Central memory CD8-positive, alpha-beta T cell (primary cell): ENCODE data around the gene PARD3.

Experiments used
- ATAC-seq: fragments of 150-1000 bp; cut with Tn5 transposase; replicated peaks from 2 replicates; pipeline ENCODE4 v1.10.0; 2022; ENCODE audit warnings: mild to moderate bottlenecking, moderate FRiP score, moderate number of reproducible peaks; ENCODE audit not compliant: poor library complexity, severe bottlenecking; ENCODE audit errors: extremely low read depth
- DNase-seq, 2 donors: peaks; one replicate each; pipeline ENCODE4 v3.0.0; 2021; ENCODE audit warnings: low spot score in 2 of 2
- H3K27ac Mint-ChIP-seq: one replicate; pipeline ENCODE4 v1.8.0; 2022; ENCODE audit warnings: low read depth, mild to moderate bottlenecking, moderate library complexity, mixed read lengths
- H3K27me3 Mint-ChIP-seq: one replicate; pipeline ENCODE4 v1.8.0; 2022; ENCODE audit warnings: mixed read lengths
- H3K36me3 Mint-ChIP-seq: one replicate; pipeline ENCODE4 v1.8.0; 2022; ENCODE audit warnings: mild to moderate bottlenecking, moderate library complexity, mixed read lengths; ENCODE audit not compliant: insufficient read depth
- H3K4me1 Mint-ChIP-seq: one replicate; pipeline ENCODE4 v1.8.0; 2022; ENCODE audit warnings: mixed read lengths
- H3K4me3 Mint-ChIP-seq: one replicate; pipeline ENCODE4 v1.8.0; 2022; ENCODE audit warnings: mild to moderate bottlenecking, moderate library complexity, mixed read lengths
- H3K9me3 Mint-ChIP-seq: one replicate; pipeline ENCODE4 v1.8.0; 2022; ENCODE audit warnings: mixed read lengths

The PARD3 gene

DNA sequence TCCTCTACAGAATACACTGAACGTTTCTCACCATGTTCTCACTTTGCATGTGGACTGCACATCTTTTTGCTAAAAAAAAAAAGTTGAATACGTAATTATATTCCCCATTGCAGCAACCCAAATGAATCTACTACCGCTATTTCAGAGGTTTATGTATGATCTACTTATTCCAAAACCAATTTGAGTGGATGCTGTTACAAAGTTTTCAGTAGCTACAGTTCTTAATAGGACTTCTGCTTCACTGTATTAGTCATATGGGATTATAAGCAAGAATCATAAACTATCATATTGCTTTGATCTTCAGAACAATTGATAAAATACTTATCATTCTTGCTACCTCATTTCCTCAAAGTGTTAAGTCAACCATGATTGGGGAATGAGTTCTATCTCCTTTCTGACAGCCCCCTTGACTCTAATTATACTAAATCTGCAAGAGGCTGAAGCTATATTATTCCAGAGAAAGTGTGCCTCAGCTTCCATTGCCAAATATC, 257.0 kb downstream of the PARD3 start:
- ATAC-seq, result no peak
- no peak for DNase-seq
- Mint-ChIP-seq H3K4me1 (no peaks in the 10 kb centered on the region), H3K27me3 (no peaks in the 10 kb centered on the region), H3K4me3 (no peak overlapping the region), H3K9me3 (peaks cover 5% of the 10 kb centered on the region), H3K36me3 (no peaks in the 10 kb centered on the region), H3K27ac (no peak overlapping the region)

DNA sequence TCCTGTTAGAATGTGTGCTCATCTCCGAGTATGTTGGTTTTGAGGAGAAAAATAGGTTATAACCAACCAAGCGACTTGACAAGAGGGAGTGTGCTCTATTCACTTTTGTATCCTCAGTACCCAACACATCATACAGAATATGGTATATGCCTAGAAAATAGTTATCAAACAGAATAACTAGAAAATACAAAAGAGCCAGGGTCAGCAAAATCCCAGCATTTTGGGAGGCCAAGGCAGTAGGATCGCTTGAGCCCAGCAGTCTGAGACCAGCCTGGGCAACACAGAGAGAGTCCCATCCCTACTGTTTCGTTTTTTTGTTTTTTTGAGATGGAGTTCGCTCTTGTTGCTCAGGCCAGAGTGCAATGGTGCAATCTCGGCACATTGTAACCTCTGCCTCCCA, 257.9 kb downstream of the PARD3 start:
- Mint-ChIP-seq H3K36me3 (no peaks in the 10 kb centered on the region), H3K4me3 (no peak overlapping the region), H3K4me1 (no peaks in the 10 kb centered on the region), H3K27me3 (no peaks in the 10 kb centered on the region), H3K9me3 (peaks cover 5% of the 10 kb centered on the region), H3K27ac (no peak overlapping the region)
- no peak for ATAC-seq
- DNase-seq, result no peak

DNA sequence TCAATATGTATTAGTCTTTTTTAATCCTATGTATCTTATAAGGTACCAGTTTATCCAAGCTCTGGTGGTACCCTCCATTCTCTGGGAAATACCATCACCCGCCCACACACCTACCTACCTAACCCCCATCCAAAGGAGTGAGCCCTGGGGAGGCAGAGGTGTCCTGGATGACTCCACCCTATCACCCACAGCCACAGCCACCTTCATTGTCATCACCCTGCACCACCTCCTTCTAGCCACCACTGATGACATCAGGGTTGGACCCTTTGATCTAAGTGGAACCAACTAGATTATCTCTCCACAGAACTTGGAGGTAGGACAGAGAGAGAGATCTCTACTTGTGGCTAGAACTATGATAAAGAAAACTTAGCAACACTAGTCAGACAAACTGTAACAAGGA, 259.4 kb downstream of the PARD3 start:
- Mint-ChIP-seq H3K27ac (no peak overlapping the region), H3K27me3 (no peaks in the 10 kb centered on the region), H3K9me3 (peaks cover 5% of the 10 kb centered on the region), H3K36me3 (no peaks in the 10 kb centered on the region), H3K4me1 (no peaks in the 10 kb centered on the region), H3K4me3 (no peak overlapping the region)
- ATAC-seq, result no peak
- DNase-seq, result no peak

DNA sequence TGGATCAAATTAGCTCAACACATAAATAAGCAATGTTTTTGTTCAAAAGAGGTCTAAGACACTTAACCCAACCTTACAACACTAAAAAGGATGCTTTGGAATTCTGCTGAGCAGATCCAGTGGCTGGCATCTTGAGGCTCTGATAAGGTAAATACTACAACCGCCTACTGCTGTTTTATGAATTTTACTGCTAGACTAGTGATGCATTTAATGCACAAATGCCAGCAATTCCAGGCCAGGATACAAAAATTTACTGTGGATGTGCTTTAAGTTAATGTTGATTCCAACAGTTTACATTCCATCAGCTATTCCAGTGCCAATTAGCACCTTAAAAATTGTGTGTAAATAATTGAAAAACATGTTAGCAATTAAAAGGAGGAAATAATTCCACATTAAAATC, 261.3 kb downstream of the PARD3 start:
- DNase-seq (no peak), ATAC-seq (no peak)
- Mint-ChIP-seq H3K4me3 (no peak overlapping the region), H3K27me3 (no peaks in the 10 kb centered on the region), H3K27ac (no peak overlapping the region), H3K36me3 (no peaks in the 10 kb centered on the region), H3K4me1 (no peaks in the 10 kb centered on the region), H3K9me3 (peaks cover 5% of the 10 kb centered on the region)

DNA sequence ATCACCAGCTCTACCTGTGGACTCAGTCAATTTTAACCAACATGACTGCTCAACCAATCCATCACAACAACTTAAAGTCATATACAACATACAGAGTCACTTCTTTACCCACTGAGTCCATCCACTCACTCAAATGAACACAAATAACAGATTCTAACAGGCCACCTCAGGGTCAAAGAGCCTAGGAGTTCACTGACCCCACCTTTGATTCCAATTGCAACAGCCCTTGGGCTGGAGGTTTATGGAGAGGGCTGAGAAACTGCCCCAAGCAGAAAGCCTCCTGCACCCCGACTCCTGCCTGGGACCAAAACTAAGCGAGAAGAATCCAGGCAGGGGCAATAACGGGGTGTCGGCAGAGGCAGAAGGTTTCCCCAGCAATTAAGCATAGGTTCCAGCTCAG, 263.8 kb downstream of the PARD3 start:
- H3K4me1 Mint-ChIP-seq, result no peaks in the 10 kb centered on the region
- H3K27me3 Mint-ChIP-seq, result peaks cover 8% of the 10 kb centered on the region
- no peak for ATAC-seq
- DNase-seq, result no peak
- H3K27ac Mint-ChIP-seq, result no peak overlapping the region
- no peaks in the 10 kb centered on the region for H3K36me3 Mint-ChIP-seq
- H3K9me3 Mint-ChIP-seq, result peaks cover 5% of the 10 kb centered on the region
- H3K4me3 Mint-ChIP-seq, result no peak overlapping the region

DNA sequence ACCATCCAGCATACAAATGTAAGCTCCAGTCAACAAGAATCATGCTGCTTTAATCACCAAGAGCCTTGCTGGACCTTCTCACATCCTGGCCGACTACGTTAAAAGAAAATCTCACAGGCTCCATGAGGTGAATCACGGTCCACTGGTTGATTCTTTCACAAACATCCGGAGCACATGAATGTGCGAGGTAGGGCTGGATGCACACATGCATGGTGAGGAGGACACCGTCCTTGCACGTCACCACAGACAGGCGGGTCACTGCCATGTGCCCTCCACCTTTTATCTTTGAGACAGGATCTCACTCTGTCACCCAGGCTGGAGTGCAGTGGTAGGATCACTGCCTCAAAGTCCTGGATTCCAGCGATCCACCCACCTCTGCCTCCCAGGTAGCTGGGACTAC, 265.1 kb downstream of the PARD3 start:
- Mint-ChIP-seq H3K9me3 (no peaks in the 10 kb centered on the region), H3K27me3 (peaks cover 8% of the 10 kb centered on the region), H3K27ac (no peak overlapping the region), H3K4me3 (no peak overlapping the region), H3K36me3 (no peaks in the 10 kb centered on the region), H3K4me1 (no peaks in the 10 kb centered on the region)
- ATAC-seq (no peak), DNase-seq (no peak)

DNA sequence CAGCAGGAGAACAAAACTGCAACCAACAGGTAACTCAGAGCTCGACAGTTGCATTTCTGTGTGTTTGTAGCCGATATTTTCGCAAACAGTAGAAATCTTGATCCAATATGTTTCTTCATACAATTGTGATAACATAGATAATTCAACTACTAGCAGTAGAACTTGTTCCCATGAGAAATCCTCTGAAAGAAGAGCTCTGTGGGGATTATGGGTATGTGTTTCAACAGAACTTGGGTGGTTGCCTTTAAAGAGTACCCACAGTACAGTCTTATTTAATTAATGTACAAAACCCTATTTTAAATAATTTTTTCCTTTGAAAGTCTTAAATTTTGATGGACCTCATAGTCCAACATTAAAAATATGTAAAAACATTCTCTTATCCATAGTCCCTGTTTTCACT, 266.1 kb downstream of the PARD3 start:
- H3K36me3 Mint-ChIP-seq, result no peaks in the 10 kb centered on the region
- no peak for DNase-seq
- no peaks in the 10 kb centered on the region for H3K4me1 Mint-ChIP-seq
- no peak overlapping the region for H3K4me3 Mint-ChIP-seq
- no peaks in the 10 kb centered on the region for H3K9me3 Mint-ChIP-seq
- no peak for ATAC-seq
- no peak overlapping the region for H3K27ac Mint-ChIP-seq
- H3K27me3 Mint-ChIP-seq, result peaks cover 8% of the 10 kb centered on the region

DNA sequence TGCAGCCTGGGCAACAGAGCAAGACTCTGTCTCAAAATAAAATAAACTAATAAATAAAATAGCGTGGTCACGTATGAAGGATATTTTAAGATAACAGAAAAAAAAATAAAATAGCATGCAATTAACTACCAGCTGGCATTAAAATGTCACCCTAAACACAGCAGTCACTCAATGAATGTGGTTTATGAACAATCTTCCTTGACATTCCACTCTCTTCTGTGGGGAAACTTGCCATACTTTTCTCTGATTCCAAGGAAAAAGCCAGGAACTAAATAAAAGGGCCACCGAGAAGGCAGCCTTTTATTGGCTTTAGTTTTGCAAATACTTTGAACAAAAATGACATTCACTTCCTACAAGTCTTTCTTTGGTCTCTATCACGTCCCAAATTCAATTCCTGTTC, 266.6 kb downstream of the PARD3 start:
- Mint-ChIP-seq H3K4me1 (no peaks in the 10 kb centered on the region), H3K36me3 (no peaks in the 10 kb centered on the region)
- no peak for DNase-seq

DNA sequence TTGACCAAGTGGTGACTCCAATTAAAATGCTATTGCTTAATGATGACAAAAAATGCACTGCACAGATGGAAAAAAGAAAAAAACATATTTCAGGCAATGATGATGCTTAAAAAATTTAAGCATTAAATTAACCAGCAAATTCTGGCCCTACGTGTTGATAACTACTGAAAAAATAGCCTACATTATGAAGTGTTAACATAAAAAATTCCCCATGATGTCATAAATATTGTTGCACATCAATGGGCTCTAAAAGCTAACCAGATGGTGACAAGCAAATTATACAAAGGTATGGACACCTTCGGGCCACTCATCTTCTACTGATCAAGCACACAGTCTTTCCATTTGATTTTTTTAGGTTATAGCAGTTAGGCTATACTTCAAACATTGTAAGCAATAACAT, 267.4 kb downstream of the PARD3 start:
- Mint-ChIP-seq H3K4me1 (no peaks in the 10 kb centered on the region), H3K4me3 (no peak overlapping the region), H3K9me3 (no peaks in the 10 kb centered on the region), H3K27me3 (peaks cover 8% of the 10 kb centered on the region), H3K36me3 (no peaks in the 10 kb centered on the region), H3K27ac (no peak overlapping the region)
- DNase-seq (no peak), ATAC-seq (no peak)

More for the DNA sequence above, 266.6 kb downstream of the PARD3 start:
- H3K27me3 Mint-ChIP-seq, result peaks cover 8% of the 10 kb centered on the region
- no peak overlapping the region for H3K4me3 Mint-ChIP-seq
- ATAC-seq, result no peak
- no peak overlapping the region for H3K27ac Mint-ChIP-seq
- no peaks in the 10 kb centered on the region for H3K9me3 Mint-ChIP-seq

DNA sequence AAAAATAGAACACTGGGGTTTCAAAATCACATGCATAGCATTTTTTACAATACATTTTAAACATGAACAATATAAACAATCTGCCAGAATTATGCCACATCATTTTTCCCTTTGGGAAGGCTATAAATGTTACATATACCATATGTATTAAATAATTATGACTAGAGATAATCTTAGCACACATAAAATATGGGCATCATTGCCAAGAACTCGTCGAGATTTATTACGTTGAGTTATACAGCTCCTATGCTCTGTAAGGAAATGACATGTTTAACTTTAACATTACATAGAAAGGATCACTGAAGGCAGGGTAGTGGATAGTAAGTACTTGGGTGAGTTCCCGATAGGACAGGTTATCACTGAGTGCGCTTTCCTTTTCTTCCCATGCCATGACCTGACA, 267.8 kb downstream of the PARD3 start:
- DNase-seq, result no peak
- H3K27ac Mint-ChIP-seq, result no peak overlapping the region
- no peaks in the 10 kb centered on the region for H3K36me3 Mint-ChIP-seq
- no peak overlapping the region for H3K4me3 Mint-ChIP-seq
- peaks cover 8% of the 10 kb centered on the region for H3K27me3 Mint-ChIP-seq
- no peaks in the 10 kb centered on the region for H3K4me1 Mint-ChIP-seq
- no peaks in the 10 kb centered on the region for H3K9me3 Mint-ChIP-seq
- ATAC-seq, result no peak

DNA sequence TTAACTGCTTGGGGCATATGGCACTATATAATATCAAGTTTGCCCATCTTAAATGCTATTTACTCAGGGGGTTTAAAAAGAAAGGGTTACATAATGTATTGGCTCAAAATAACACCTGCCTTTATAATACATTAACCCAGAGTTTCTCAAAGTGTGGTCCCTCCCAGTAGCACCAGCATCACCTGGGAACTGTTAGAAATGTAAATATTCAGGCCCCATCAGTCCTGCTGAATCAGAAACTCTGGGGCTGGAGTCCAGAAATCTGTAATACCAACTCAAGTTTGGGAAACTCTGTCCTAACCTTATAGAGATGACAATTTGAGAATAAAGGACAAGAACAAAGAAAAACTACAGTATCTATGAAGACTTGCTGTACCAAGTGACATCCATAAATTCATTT, 270.7 kb downstream of the PARD3 start:
- no peaks in the 10 kb centered on the region for H3K9me3 Mint-ChIP-seq
- H3K27ac Mint-ChIP-seq, result no peak overlapping the region
- ATAC-seq (no peak), DNase-seq (no peak)
- H3K36me3 Mint-ChIP-seq, result no peaks in the 10 kb centered on the region
- no peak overlapping the region for H3K4me3 Mint-ChIP-seq
- H3K27me3 Mint-ChIP-seq, result peaks cover 8% of the 10 kb centered on the region
- H3K4me1 Mint-ChIP-seq, result no peaks in the 10 kb centered on the region

DNA sequence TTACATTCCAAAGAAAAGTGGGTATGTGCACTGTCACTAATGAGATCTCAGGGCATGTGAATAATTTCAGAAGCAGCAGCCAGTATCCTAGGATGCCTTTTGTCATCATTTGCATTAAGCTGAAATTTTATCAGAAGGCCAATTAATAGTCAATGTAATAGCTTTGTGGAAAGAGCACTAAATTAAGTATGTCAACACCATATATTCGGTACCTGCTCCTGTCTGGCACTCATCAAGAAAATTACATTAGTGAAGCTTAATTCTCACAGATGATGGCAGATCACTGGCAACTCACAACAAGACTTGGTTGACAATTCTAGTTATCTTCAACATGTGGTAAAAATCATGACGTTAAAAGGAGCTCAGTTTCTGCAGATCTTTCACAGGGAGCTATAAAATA, 271.4 kb downstream of the PARD3 start:
- no peaks in the 10 kb centered on the region for H3K9me3 Mint-ChIP-seq
- H3K4me1 Mint-ChIP-seq, result no peaks in the 10 kb centered on the region
- no peak overlapping the region for H3K27ac Mint-ChIP-seq

DNA sequence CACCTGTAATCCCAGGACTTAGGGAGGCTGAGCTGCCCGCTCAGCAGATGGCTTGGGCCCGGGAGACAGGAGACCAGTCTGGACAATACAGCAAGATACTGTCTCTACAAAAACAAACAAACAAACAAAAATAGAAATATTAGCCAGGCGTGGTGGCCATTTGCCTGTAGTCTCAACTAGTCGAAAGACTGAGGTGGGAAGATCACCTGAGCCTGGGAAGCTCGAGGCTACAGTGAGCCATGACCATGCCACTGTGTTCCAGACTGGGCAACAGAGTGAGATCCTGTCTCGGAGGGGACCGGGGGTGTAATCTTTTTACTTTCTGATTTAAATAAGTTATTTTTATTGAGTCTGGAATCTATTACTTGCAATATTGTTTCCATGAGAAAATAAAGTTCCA, 274.6 kb downstream of the PARD3 start:
- DNase-seq, result no peak
- no peaks in the 10 kb centered on the region for H3K27me3 Mint-ChIP-seq
- H3K4me3 Mint-ChIP-seq, result no peak overlapping the region
- H3K9me3 Mint-ChIP-seq, result no peaks in the 10 kb centered on the region
- no peak for ATAC-seq
- H3K27ac Mint-ChIP-seq, result no peak overlapping the region
- H3K36me3 Mint-ChIP-seq, result no peaks in the 10 kb centered on the region
- H3K4me1 Mint-ChIP-seq, result no peaks in the 10 kb centered on the region

More for the DNA sequence above, 271.4 kb downstream of the PARD3 start:
- no peak for DNase-seq
- Mint-ChIP-seq H3K4me3 (no peak overlapping the region), H3K27me3 (peaks cover 8% of the 10 kb centered on the region), H3K36me3 (no peaks in the 10 kb centered on the region)
- ATAC-seq, result no peak
